Subcutaneous adipose tissue (tissue), 4 donors: ENCODE data around the gene FGD5. TPM values are rescaled to one million over a fixed set of nuclear protein-coding genes. Genes with fewer than 3 reads are reported as not detected.

ENCODE experiments used
- CTCF ChIP-seq: fragments of 450-650 bp; IDR thresholded peaks from one replicate; pipeline ENCODE4 v1.5.1; 2016; ENCODE audit warnings: low read depth, mild to moderate bottlenecking, control low read depth, antibody characterized with exemption, moderate library complexity
- total RNA-seq, 4 donors: library from RNA; depleted of rRNA; stranded (reverse); fragments of >200 nt; gene quantifications; one replicate each; pipeline ENCODE4 v1.1.0, GENCODE V29; 2016

The FGD5 gene
- total RNA-seq, 4 donors from 2014 or later = 18.2 to 62.9 (median 27.6) TPM

GRCh38 chr3:14959359-14959943 is 140.7 kb downstream of the FGD5 start:
- no peak for TF ChIP-seq CTCF

- TF ChIP-seq CTCF = no peak
These were observed 144.0 kb downstream of the FGD5 start for GRCh38 chr3:14962762-14963161.

GRCh38 chr3:14967285-14967684 is 148.5 kb downstream of the FGD5 start:
- TF ChIP-seq CTCF = no peak

GRCh38 chr3:14969671-14970070 is 150.9 kb downstream of the FGD5 start:
- no peak for TF ChIP-seq CTCF

- TF ChIP-seq CTCF = no peak
These were observed 157.6 kb downstream of the FGD5 start for GRCh38 chr3:14976317-14976716.

GRCh38 chr3:14980689-14981088 is 161.9 kb downstream of the FGD5 start:
- no peak for TF ChIP-seq CTCF

Other genes starting within 250 kb of the FGD5 start
- gene CCDC174, start 167.2 kb upstream of the FGD5 start, total RNA-seq = 10 to 100 TPM; 16.0 to 36.1 (median 18.9) TPM
- gene C3orf20, start 143.8 kb upstream of the FGD5 start, total RNA-seq = under 1 TPM in 1 of 4 donors, not detected in 3; 0.16 TPM
- gene NR2C2, start 128.6 kb downstream of the FGD5 start, total RNA-seq = 10 to 100 TPM; 41.8 to 63.9 (median 44.2) TPM
- 10 to 100 TPM; 11.9 to 28.6 (median 23.5) TPM for gene MRPS25, start 246.4 kb downstream of the FGD5 start, total RNA-seq